ENCODE data around the gene CYP4V2.

Gene CYP4V2

GRCh38 chr4:186225848-186226247 lies 34.5 kb downstream of the CYP4V2 start:
- in situ Hi-C loops (cut with MboI; ENCODE audit: low sequenced_read_pairs, unreplicated experiment): no loop called here
- no peak for DNase-seq (ENCODE audit: low spot score)
- TF ChIP-seq CTCF (IDR thresholded peaks at IDR 0.05; ENCODE audit: borderline replicate concordance, control extremely low read depth, extremely low read depth, insufficient read depth, missing control alignments): no peak

- in situ Hi-C loops (cut with MboI; ENCODE audit: low sequenced_read_pairs, unreplicated experiment): no loop called here
- no peak for DNase-seq (ENCODE audit: low spot score)
- TF ChIP-seq CTCF (IDR thresholded peaks at IDR 0.05; ENCODE audit: borderline replicate concordance, control extremely low read depth, extremely low read depth, insufficient read depth, missing control alignments): no peak
Measured at GRCh38 chr4:186226521-186227189, 35.3 kb downstream of the CYP4V2 start.

- in situ Hi-C loops (cut with MboI; ENCODE audit: low sequenced_read_pairs, unreplicated experiment): no loop called here
- no peak for DNase-seq (ENCODE audit: low spot score)
- TF ChIP-seq CTCF (IDR thresholded peaks at IDR 0.05; ENCODE audit: borderline replicate concordance, control extremely low read depth, extremely low read depth, insufficient read depth, missing control alignments): no peak
Measured at GRCh38 chr4:186227221-186227620, 35.9 kb downstream of the CYP4V2 start, which contains the start of gene KLKB1. TSS of gene KLKB1 (plus strand) at chr4:186227507. CDS start at chr4:186228196, 689 bp downstream.

- in situ Hi-C loops (cut with MboI; ENCODE audit: low sequenced_read_pairs, unreplicated experiment): no loop called here
- no peak for DNase-seq (ENCODE audit: low spot score)
- no peak for TF ChIP-seq CTCF (IDR thresholded peaks at IDR 0.05; ENCODE audit: borderline replicate concordance, control extremely low read depth, extremely low read depth, insufficient read depth, missing control alignments)
Measured at GRCh38 chr4:186227744-186228513, 36.6 kb downstream of the CYP4V2 start.

GRCh38 chr4:186228514-186228894 lies 37.1 kb downstream of the CYP4V2 start:
- TF ChIP-seq CTCF (IDR thresholded peaks at IDR 0.05; ENCODE audit: borderline replicate concordance, control extremely low read depth, extremely low read depth, insufficient read depth, missing control alignments): no peak
- in situ Hi-C loops (cut with MboI; ENCODE audit: low sequenced_read_pairs, unreplicated experiment): no loop called here
- DNase-seq (ENCODE audit: low spot score): no peak

GRCh38 chr4:186234367-186234766 lies 43.0 kb downstream of the CYP4V2 start:
- TF ChIP-seq CTCF (IDR thresholded peaks at IDR 0.05; ENCODE audit: borderline replicate concordance, control extremely low read depth, extremely low read depth, insufficient read depth, missing control alignments): no peak
- in situ Hi-C loops (cut with MboI; ENCODE audit: low sequenced_read_pairs, unreplicated experiment): no loop called here
- DNase-seq (ENCODE audit: low spot score): no peak
